T-cell (primary cell): Measurements from ENCODE around the gene C10orf62. TPM values are rescaled to one million over a fixed set of nuclear protein-coding genes. Genes with fewer than 3 reads are reported as not detected.
A peak's percentile ranks its signal among the peaks of the same experiment; 100 is the strongest.

Experiments
- ATAC-seq, 4 experiments: fragments of 200-7000 bp in 3 of 4; fragments of 150-1000 bp in 1 of 4; cut with Tn5 transposase; replicated peaks in 1 of 4; 1 replicate in 3 of 4; 2 replicates in 1 of 4; pipeline ENCODE4 v1.10.0; 2021; ENCODE audit warnings: moderate library complexity in 3 of 4, mild to moderate bottlenecking in 2 of 4, moderate number of reproducible peaks in 1 of 4
- CTCF ChIA-PET, 2 donors: fragments of 300-600 bp; sonication (Branson Sonifier 250); formaldehyde crosslinking; loops; one replicate each; lab custom pipeline; 2022; ENCODE audit warnings: antibody characterized with exemption in 2 of 2; lab: Charles Lee
- POLR2A ChIA-PET, 2 donors: fragments of 300-600 bp; sonication (Branson Sonifier 250); formaldehyde crosslinking; loops; one replicate each; lab custom pipeline; 2022; ENCODE audit warnings: antibody characterized with exemption in 2 of 2; lab: Charles Lee
- DNase-seq, 35 experiments: peaks; one replicate each; pipeline versions ENCODE4 v3.0.0 to v3.0.0-alpha.2; 2013 to 2023
- H3K27ac ChIP-seq: one replicate; pipeline ENCODE4 v1.5.1; 2013; ENCODE audit warnings: low read length
- H3K27me3 ChIP-seq, 2 experiments: replicated peaks in 1 of 2; 1 replicate in 1 of 2; 2 replicates in 1 of 2; pipeline versions ENCODE4 v1.6.1 to v1.7.0; 2013; ENCODE audit warnings: low read length in 1 of 2, mixed read lengths in 1 of 2; ENCODE audit not compliant: control insufficient read depth in 2 of 2, insufficient read depth in 2 of 2; ENCODE audit errors: extremely low read depth in 1 of 2
- H3K36me3 ChIP-seq, 2 donors: 1 replicate in 1 of 2; 2 replicates in 1 of 2; pipeline versions ENCODE4 v1.6.1 to v1.7.0; 2013; ENCODE audit warnings: low read length in 1 of 2; ENCODE audit not compliant: control insufficient read depth in 2 of 2, insufficient read depth in 1 of 2; ENCODE audit errors: extremely low read depth in 1 of 2
- H3K4me1 ChIP-seq, 2 experiments: 1 replicate in 1 of 2; 2 replicates in 1 of 2; pipeline versions ENCODE4 v1.6.1 to v1.7.0; 2013; ENCODE audit warnings: low read length in 2 of 2, mixed read lengths in 1 of 2; ENCODE audit not compliant: insufficient read depth in 2 of 2, control insufficient read depth in 1 of 2; ENCODE audit errors: extremely low read depth in 1 of 2
- H3K4me3 ChIP-seq, 2 donors: 1 replicate in 1 of 2; 2 replicates in 1 of 2; pipeline versions ENCODE4 v1.5.1 to v1.7.0; 2013; ENCODE audit warnings: mild to moderate bottlenecking in 2 of 2, low read length in 1 of 2, moderate library complexity in 1 of 2; ENCODE audit not compliant: control insufficient read depth in 1 of 2; ENCODE audit errors: extremely low read depth in 1 of 2
- H3K9me3 ChIP-seq: 2 replicates; pipeline ENCODE4 v1.7.0; 2013
- H3K27ac Mint-ChIP-seq, 2 donors: one replicate each; pipeline ENCODE4 v1.8.0; 2020 to 2021; ENCODE audit warnings: mild to moderate bottlenecking in 2 of 2, mixed read lengths in 2 of 2
- H3K27me3 Mint-ChIP-seq, 2 donors: one replicate each; pipeline ENCODE4 v1.8.0; 2021 to 2022; ENCODE audit warnings: mixed read lengths in 2 of 2
- H3K36me3 Mint-ChIP-seq: one replicate; pipeline ENCODE4 v1.8.0; 2021; ENCODE audit warnings: mixed read lengths
- H3K4me1 Mint-ChIP-seq, 3 donors: one replicate each; pipeline ENCODE4 v1.8.0; 2020 to 2022; ENCODE audit warnings: mixed read lengths in 3 of 3, mild to moderate bottlenecking in 1 of 3
- H3K4me3 Mint-ChIP-seq, 3 donors: one replicate each; pipeline ENCODE4 v1.8.0; 2020 to 2022; ENCODE audit warnings: mild to moderate bottlenecking in 3 of 3, mixed read lengths in 3 of 3, moderate library complexity in 3 of 3
- H3K9me3 Mint-ChIP-seq, 3 donors: one replicate each; pipeline ENCODE4 v1.8.0; 2020 to 2022; ENCODE audit warnings: mixed read lengths in 3 of 3
- WGBS: methylation state at CpG from one replicate; pipeline ENCODE4 v1.1.5; 2013; ENCODE audit warnings: missing lambda C conversion rate; ENCODE audit not compliant: insufficient coverage; 5-methylcytosine and 5-hydroxymethylcytosine counted together
- total RNA-seq, 35 experiments: library from RNA in 6 of 35; stranded (reverse) in 6 of 35; fragments of 120-200 nt in 1 of 35; gene quantifications; one replicate each; pipeline versions ENCODE4 v1.2.1 to v1.2.4 and lab custom pipeline; 2013 to 2026

The C10orf62 gene
- total RNA-seq (not detected), total RNA-seq (lab: John Stamatoyannopoulos, UW) (0 reads per million in 29 experiments)
- not detected for total RNA-seq (2013)

GRCh38 chr10:97589479-97589878, at the start of gene C10orf62:
TSS of gene C10orf62 (plus strand) at chr10:97589721. CDS start at chr10:97589898, 177 bp downstream.
- WGBS: no CpG with 5 or more reads among the region's 3 CpGs
- ATAC-seq: no peak

DNA sequence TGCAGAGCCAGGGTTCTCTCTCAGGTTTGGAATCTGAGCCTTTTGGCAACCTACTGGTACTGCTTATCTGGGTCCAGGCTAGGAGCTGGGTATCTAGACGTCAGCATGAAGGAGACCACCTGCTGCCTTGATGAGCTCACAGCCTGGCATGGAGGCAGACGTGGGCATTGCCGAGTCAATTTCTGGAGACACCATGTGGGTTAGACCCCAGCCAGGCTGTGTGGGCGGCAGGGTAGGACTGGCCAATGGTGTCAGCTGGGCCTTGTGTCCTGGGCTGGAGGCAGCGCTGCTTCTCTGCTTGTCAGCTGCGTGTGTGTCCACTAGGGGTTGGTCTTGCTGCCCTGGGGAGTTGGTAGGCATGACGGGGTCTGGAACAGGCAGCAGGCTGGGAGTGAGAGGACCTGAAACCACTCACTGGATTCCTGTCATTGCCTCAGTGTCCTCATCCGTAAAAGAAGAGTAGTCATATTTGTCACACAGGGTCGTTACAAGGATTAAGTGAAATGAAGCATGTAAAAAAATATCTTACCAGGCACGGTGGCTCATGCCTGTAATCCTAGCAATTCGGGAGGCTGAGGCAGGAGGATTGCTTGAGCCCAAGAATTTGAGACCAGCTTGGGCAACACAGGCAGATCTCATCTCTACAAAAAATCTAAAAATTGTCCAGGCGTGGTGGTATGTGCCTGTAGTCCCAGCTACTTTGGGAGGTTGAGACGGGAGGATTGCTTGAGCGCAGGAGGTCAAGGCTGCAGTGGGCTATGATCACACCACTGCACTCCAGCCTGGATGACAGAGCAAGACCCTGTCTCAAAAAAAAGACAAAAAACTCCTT, 48.6 kb upstream of the C10orf62 start:
- ATAC-seq (no peak), DNase-seq (no peak)
- Mint-ChIP-seq H3K4me1 (peaks cover 5 to 16% (median 8%) of the 10 kb centered on the region in 3 donors), H3K27me3 (no peaks in the 10 kb centered on the region), H3K9me3 (no peaks in the 10 kb centered on the region), H3K27ac (no peak overlapping the region), H3K36me3 (no peaks in the 10 kb centered on the region), H3K4me3 (no peak overlapping the region)
- H3K4me3 ChIP-seq: no peak overlapping the region
- no peak overlapping the region for H3K27ac ChIP-seq
- H3K36me3 ChIP-seq: no peaks in the 10 kb centered on the region
- peaks cover 0 to 2% of the 10 kb centered on the region in 2 experiments for H3K4me1 ChIP-seq
- ChIA-PET POLR2A (no interaction called here), CTCF (interaction anchor here in 1 of 2 donors (0.5 to 1.3 kb wide), 2 partner anchors 11 to 46 kb away, joined by 4 read pairs; no protein-coding TSS in a partner anchor)
- H3K9me3 ChIP-seq: no peaks in the 10 kb centered on the region
- WGBS: 91% methylated on average over 10 of the region's 14 CpGs
- peaks cover 0 to 4% of the 10 kb centered on the region in 2 experiments for H3K27me3 ChIP-seq

More at GRCh38 chr10:97589479-97589878, at the start of gene C10orf62:
- no peaks in the 10 kb centered on the region for H3K36me3 ChIP-seq
- peaks cover 0 to 12% of the 10 kb centered on the region in 2 experiments for H3K4me1 ChIP-seq
- POLR2A ChIA-PET: no interaction called here
- peaks cover 0 to 5% (median 0%) of the 10 kb centered on the region in 3 donors for H3K4me1 Mint-ChIP-seq
- no peaks in the 10 kb centered on the region for H3K36me3 Mint-ChIP-seq
- CTCF ChIA-PET: no interaction called here
- H3K27ac Mint-ChIP-seq: no peak within 1 kb of the TSS
- DNase-seq: no peak
- H3K4me3 ChIP-seq: no peak within 1 kb of the TSS
- no peaks in the 10 kb centered on the region for H3K9me3 ChIP-seq
- H3K27me3 ChIP-seq: peaks cover 0 to 3% of the 10 kb centered on the region in 2 experiments
- H3K4me3 Mint-ChIP-seq: no peak within 1 kb of the TSS
- no peaks in the 10 kb centered on the region for H3K27me3 Mint-ChIP-seq
- no peak within 1 kb of the TSS for H3K27ac ChIP-seq
- no peaks in the 10 kb centered on the region for H3K9me3 Mint-ChIP-seq

DNA sequence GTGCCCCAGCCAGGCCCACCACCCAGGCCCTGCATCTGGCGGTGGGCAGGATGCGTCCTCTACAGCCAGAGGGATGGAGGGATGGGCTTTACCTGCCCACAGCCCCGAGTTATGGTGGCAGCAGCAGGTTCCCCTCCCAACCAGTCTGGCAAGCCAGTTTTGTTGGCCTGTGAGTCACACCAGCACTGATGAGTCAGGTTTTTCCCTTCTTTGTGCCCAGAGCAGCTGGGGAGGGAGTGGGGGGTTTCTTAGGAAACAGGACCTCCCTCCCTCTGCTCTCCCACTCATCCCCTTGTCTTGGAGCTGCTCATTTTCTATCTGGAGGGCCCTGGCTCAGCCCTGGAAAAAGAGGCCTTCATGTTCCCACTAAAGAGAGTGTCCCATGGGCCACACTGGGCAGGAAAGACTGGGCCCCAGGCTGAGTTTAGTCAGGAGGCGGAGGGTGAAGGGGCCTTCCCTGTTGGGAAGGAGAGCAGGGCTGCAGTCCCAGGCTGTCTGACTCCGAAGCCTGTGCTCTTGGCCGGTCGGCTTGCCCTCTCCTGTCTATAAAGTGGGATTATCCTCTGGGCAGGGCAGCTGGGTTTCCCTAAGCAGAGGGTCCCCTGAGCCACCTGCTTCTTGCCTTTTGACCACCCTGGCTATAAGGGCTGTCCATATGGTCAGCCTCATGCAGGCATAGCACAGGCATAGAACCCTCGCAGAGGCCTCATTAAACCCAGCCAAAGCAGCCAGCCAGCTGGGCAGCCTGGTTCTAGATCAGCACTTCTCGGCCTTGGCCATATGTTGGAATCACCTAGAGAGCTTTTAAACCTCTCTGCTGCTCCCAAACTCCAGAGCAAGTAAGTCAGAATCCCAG, 47.1 kb upstream of the C10orf62 start:
- peaks cover 0 to 4% of the 10 kb centered on the region in 2 experiments for H3K27me3 ChIP-seq
- H3K4me1 ChIP-seq: peaks cover 0 to 2% of the 10 kb centered on the region in 2 experiments
- ChIA-PET POLR2A (no interaction called here), CTCF (no interaction called here)
- no peak overlapping the region for H3K27ac ChIP-seq
- H3K9me3 Mint-ChIP-seq: no peaks in the 10 kb centered on the region
- WGBS: 75% methylated on average over 9 of the region's 9 CpGs
- H3K4me1 Mint-ChIP-seq: peaks cover 5 to 16% (median 8%) of the 10 kb centered on the region in 3 donors
- H3K36me3 Mint-ChIP-seq: no peaks in the 10 kb centered on the region
- DNase-seq (no peak), ATAC-seq (peak in 1 of 4 experiments; percentile 15)
- H3K4me3 ChIP-seq: no peak overlapping the region
- no peak overlapping the region for H3K4me3 Mint-ChIP-seq
- H3K9me3 ChIP-seq: no peaks in the 10 kb centered on the region
- no peaks in the 10 kb centered on the region for H3K27me3 Mint-ChIP-seq
- H3K36me3 ChIP-seq: no peaks in the 10 kb centered on the region
- H3K27ac Mint-ChIP-seq: no peak overlapping the region

DNA sequence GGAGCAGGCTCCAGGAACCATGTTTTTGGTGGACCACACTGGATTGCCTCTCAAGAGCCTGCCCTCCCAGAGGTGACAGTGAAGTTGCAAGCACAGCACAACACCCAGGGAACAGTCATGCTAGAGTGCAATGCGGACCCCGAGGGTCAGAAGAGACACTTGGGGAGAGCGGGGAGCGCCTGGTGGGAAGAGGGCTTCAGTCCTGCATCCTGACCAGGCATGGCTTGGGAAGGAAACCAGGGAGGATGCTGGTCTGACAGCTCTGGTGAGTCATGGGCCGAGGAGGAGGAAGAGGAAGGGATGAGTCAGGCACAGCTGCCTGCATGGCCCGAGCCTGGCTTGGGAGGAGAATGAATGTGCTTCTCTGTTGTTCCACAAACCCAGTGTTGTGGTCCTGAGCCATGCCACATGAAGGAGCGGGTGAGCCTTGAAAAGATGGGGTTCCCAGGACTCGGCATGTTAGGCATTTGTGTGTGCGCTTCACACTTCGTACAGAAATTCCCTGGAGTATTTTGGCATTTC, 46.4 kb upstream of the C10orf62 start:
- ATAC-seq (peak in 2 of 4 experiments; percentile 44 to 48), DNase-seq (peak in 2 of 35 experiments; percentile 11 to 17)
- Mint-ChIP-seq H3K27ac (no peak overlapping the region), H3K4me3 (no peak overlapping the region), H3K27me3 (no peaks in the 10 kb centered on the region), H3K9me3 (no peaks in the 10 kb centered on the region), H3K4me1 (peaks cover 5 to 16% (median 8%) of the 10 kb centered on the region in 3 donors), H3K36me3 (no peaks in the 10 kb centered on the region)
- CTCF ChIA-PET: no interaction called here
- peaks cover 0 to 2% of the 10 kb centered on the region in 2 experiments for H3K4me1 ChIP-seq
- H3K27ac ChIP-seq: no peak overlapping the region
- no peaks in the 10 kb centered on the region for H3K36me3 ChIP-seq
- POLR2A ChIA-PET: no interaction called here
- 50% methylated on average over 10 of the region's 10 CpGs for WGBS
- no peaks in the 10 kb centered on the region for H3K9me3 ChIP-seq
- no peak overlapping the region for H3K4me3 ChIP-seq
- peaks cover 0 to 4% of the 10 kb centered on the region in 2 experiments for H3K27me3 ChIP-seq

DNA sequence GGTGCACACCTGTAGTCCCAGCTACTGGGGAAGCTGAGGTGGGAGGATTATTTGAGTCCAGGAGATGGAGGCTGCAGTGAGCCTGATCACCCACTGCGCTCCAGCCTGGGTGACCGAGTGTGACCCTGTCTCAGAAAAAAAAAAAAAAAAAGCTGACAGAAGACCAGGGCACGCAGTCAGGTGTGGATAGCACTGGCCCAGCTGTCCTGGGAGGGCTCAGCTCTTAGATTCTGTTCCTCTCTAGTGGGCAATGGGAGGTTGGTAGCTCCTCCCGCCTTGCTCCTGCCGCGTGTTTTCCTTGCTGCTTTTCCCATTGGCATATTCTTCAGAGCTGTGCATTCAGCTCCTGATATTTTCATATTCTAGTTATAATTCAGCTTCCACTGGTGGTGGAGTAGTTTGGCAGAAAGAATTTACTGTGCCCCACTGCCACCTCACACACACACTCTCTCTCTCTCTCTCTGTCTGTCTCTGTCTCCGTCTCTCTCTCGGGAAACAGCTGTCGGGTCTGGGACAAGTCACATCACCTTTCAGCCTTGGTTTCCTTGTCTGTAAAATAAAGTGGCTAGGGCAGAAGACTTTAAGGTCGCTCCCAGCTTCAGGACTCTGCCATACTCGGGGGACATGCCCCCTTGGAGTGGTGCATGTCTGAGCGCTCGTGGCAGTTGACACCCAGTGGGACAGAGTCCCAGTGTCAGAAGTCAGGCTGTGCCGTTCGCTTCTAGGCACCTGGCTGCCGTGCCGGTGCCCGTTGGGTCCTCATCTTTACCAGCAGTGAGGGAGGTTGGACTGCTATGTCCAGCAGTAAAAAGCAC, 42.9 kb upstream of the C10orf62 start:
- H3K4me3 Mint-ChIP-seq: no peak overlapping the region
- Histone ChIP-seq H3K36me3 (no peaks in the 10 kb centered on the region), H3K4me3 (no peak overlapping the region), H3K27me3 (peaks cover 0 to 2% of the 10 kb centered on the region in 2 experiments), H3K9me3 (no peaks in the 10 kb centered on the region), H3K27ac (no peak overlapping the region), H3K4me1 (peaks cover 0 to 2% of the 10 kb centered on the region in 2 experiments)
- WGBS: 95% methylated on average over 9 of the region's 18 CpGs
- no peaks in the 10 kb centered on the region for H3K9me3 Mint-ChIP-seq
- peaks cover 5 to 16% (median 8%) of the 10 kb centered on the region in 3 donors for H3K4me1 Mint-ChIP-seq
- H3K36me3 Mint-ChIP-seq: no peaks in the 10 kb centered on the region
- H3K27me3 Mint-ChIP-seq: no peaks in the 10 kb centered on the region
- CTCF ChIA-PET: interaction anchor here (0.6 to 0.7 kb wide), 2 partner anchors 193 to 201 kb away, joined by 3 to 4 read pairs; no protein-coding TSS in a partner anchor
- DNase-seq: no peak
- no peak for ATAC-seq
- POLR2A ChIA-PET: interaction anchor here in 1 of 2 donors (0.6 kb wide), 1 partner anchor 116 kb away, joined by 3 read pairs; no protein-coding TSS in a partner anchor
- H3K27ac Mint-ChIP-seq: no peak overlapping the region
